ENCODE results near the gene APLN.

The APLN gene

GRCh38 chrX:129608496-129608895 is 46.3 kb downstream of the APLN start:
- H3K36me3 ChIP-seq (ENCODE audit: insufficient read depth, low read length), result no peaks in the 10 kb centered on the region
- no peak for TF ChIP-seq EZH2 (IDR thresholded peaks at IDR 0.05)
- TF ChIP-seq POLR2AphosphoS5 (IDR thresholded peaks at IDR 0.05; ENCODE audit: borderline replicate concordance, low read depth, low read length), result no peak
- TF ChIP-seq FOXP2 (optimal IDR thresholded peaks at IDR 0.05; ENCODE audit: control extremely low read depth, extremely low read length, insufficient read depth), result no peak
- no peak for DNase-seq (ENCODE audit: low read depth, low spot score)
- H3K9ac ChIP-seq (ENCODE audit: insufficient read length), result no peak overlapping the region
- no peaks in the 10 kb centered on the region for H3K9me3 ChIP-seq (ENCODE audit: low read depth, low read length)
- no peak overlapping the region for H3K27ac ChIP-seq
- H3K4me3 ChIP-seq, result no peak overlapping the region

GRCh38 chrX:129606918-129607317 is 47.8 kb downstream of the APLN start:
- Histone ChIP-seq H3K36me3 (ENCODE audit: insufficient read depth, low read length) (no peaks in the 10 kb centered on the region), H3K9me3 (ENCODE audit: low read depth, low read length) (no peaks in the 10 kb centered on the region), H3K4me3 (no peak overlapping the region), H3K27ac (no peak overlapping the region), H3K9ac (ENCODE audit: insufficient read length) (no peak overlapping the region)
- DNase-seq (ENCODE audit: low read depth, low spot score), result peak; percentile 66
- TF ChIP-seq EZH2 (IDR thresholded peaks at IDR 0.05) (no peak), POLR2AphosphoS5 (IDR thresholded peaks at IDR 0.05; ENCODE audit: borderline replicate concordance, low read depth, low read length) (peak; percentile 22; the same call in 1 of the 2 replicates)

GRCh38 chrX:129600981-129601424 is 53.8 kb downstream of the APLN start:
- no peaks in the 10 kb centered on the region for H3K36me3 ChIP-seq (ENCODE audit: insufficient read depth, low read length)
- no peak overlapping the region for H3K27ac ChIP-seq
- H3K9ac ChIP-seq (ENCODE audit: insufficient read length), result no peak overlapping the region
- no peak overlapping the region for H3K4me3 ChIP-seq
- DNase-seq (ENCODE audit: low read depth, low spot score), result no peak
- TF ChIP-seq FOXP2 (optimal IDR thresholded peaks at IDR 0.05; ENCODE audit: control extremely low read depth, extremely low read length, insufficient read depth) (no peak), EZH2 (IDR thresholded peaks at IDR 0.05) (no peak), POLR2AphosphoS5 (IDR thresholded peaks at IDR 0.05; ENCODE audit: borderline replicate concordance, low read depth, low read length) (no peak)
- no peaks in the 10 kb centered on the region for H3K9me3 ChIP-seq (ENCODE audit: low read depth, low read length)

GRCh38 chrX:129599996-129600395 is 54.8 kb downstream of the APLN start:
- Histone ChIP-seq H3K9ac (ENCODE audit: insufficient read length) (no peak overlapping the region), H3K9me3 (ENCODE audit: low read depth, low read length) (no peaks in the 10 kb centered on the region), H3K4me3 (no peak overlapping the region), H3K36me3 (ENCODE audit: insufficient read depth, low read length) (no peaks in the 10 kb centered on the region), H3K27ac (no peak overlapping the region)
- no peak for DNase-seq (ENCODE audit: low read depth, low spot score)
- TF ChIP-seq EZH2 (IDR thresholded peaks at IDR 0.05), result no peak
- TF ChIP-seq FOXP2 (optimal IDR thresholded peaks at IDR 0.05; ENCODE audit: control extremely low read depth, extremely low read length, insufficient read depth), result no peak
- no peak for TF ChIP-seq POLR2AphosphoS5 (IDR thresholded peaks at IDR 0.05; ENCODE audit: borderline replicate concordance, low read depth, low read length)

GRCh38 chrX:129599499-129599898 is 55.3 kb downstream of the APLN start:
- TF ChIP-seq FOXP2 (optimal IDR thresholded peaks at IDR 0.05; ENCODE audit: control extremely low read depth, extremely low read length, insufficient read depth) (no peak), EZH2 (IDR thresholded peaks at IDR 0.05) (no peak), POLR2AphosphoS5 (IDR thresholded peaks at IDR 0.05; ENCODE audit: borderline replicate concordance, low read depth, low read length) (no peak)
- Histone ChIP-seq H3K9me3 (ENCODE audit: low read depth, low read length) (no peaks in the 10 kb centered on the region), H3K36me3 (ENCODE audit: insufficient read depth, low read length) (no peaks in the 10 kb centered on the region), H3K27ac (no peak overlapping the region), H3K4me3 (no peak overlapping the region), H3K9ac (ENCODE audit: insufficient read length) (no peak overlapping the region)
- no peak for DNase-seq (ENCODE audit: low read depth, low spot score)

GRCh38 chrX:129597905-129598304 is 56.9 kb downstream of the APLN start:
- no peaks in the 10 kb centered on the region for H3K9me3 ChIP-seq (ENCODE audit: low read depth, low read length)
- no peak overlapping the region for H3K27ac ChIP-seq
- H3K9ac ChIP-seq (ENCODE audit: insufficient read length), result no peak overlapping the region
- no peak for DNase-seq (ENCODE audit: low read depth, low spot score)
- H3K4me3 ChIP-seq, result no peak overlapping the region
- no peaks in the 10 kb centered on the region for H3K36me3 ChIP-seq (ENCODE audit: insufficient read depth, low read length)
- TF ChIP-seq POLR2AphosphoS5 (IDR thresholded peaks at IDR 0.05; ENCODE audit: borderline replicate concordance, low read depth, low read length) (no peak), FOXP2 (optimal IDR thresholded peaks at IDR 0.05; ENCODE audit: control extremely low read depth, extremely low read length, insufficient read depth) (no peak), EZH2 (IDR thresholded peaks at IDR 0.05) (no peak)

- no peak for TF ChIP-seq POLR2AphosphoS5 (IDR thresholded peaks at IDR 0.05; ENCODE audit: borderline replicate concordance, low read depth, low read length)
- TF ChIP-seq EZH2 (IDR thresholded peaks at IDR 0.05), result no peak
- TF ChIP-seq FOXP2 (optimal IDR thresholded peaks at IDR 0.05; ENCODE audit: control extremely low read depth, extremely low read length, insufficient read depth), result no peak
- H3K4me3 ChIP-seq, result no peak overlapping the region
- H3K9ac ChIP-seq (ENCODE audit: insufficient read length), result no peak overlapping the region
- no peaks in the 10 kb centered on the region for H3K9me3 ChIP-seq (ENCODE audit: low read depth, low read length)
- H3K36me3 ChIP-seq (ENCODE audit: insufficient read depth, low read length), result peaks cover 4% of the 10 kb centered on the region; the same call in 1 of the 2 replicates
- no peak overlapping the region for H3K27ac ChIP-seq
- DNase-seq (ENCODE audit: low read depth, low spot score), result no peak
Measured at GRCh38 chrX:129596077-129596476, 58.7 kb downstream of the APLN start.

All from SK-N-MC (cell line).